Measurements from ENCODE around the gene CDKAL1.

The CDKAL1 gene

GRCh38 chr6:21271428-21272155 is 737.3 kb downstream of the CDKAL1 start:
- DNase-seq: no peak

- DNase-seq: no peak
Observed at GRCh38 chr6:21273451-21273850, 739.2 kb downstream of the CDKAL1 start.

GRCh38 chr6:21274851-21275250 is 740.6 kb downstream of the CDKAL1 start:
- no peak for DNase-seq

- no peak for DNase-seq
Observed at GRCh38 chr6:21277601-21278374, 743.5 kb downstream of the CDKAL1 start.

GRCh38 chr6:21278375-21278745 is 744.1 kb downstream of the CDKAL1 start:
- DNase-seq: no peak

- no peak for DNase-seq
Observed at GRCh38 chr6:21279619-21280018, 745.4 kb downstream of the CDKAL1 start.

- DNase-seq: no peak
Observed at GRCh38 chr6:21281366-21281765, 747.1 kb downstream of the CDKAL1 start.
